ENCODE data around the gene MEIKIN.

DNA sequence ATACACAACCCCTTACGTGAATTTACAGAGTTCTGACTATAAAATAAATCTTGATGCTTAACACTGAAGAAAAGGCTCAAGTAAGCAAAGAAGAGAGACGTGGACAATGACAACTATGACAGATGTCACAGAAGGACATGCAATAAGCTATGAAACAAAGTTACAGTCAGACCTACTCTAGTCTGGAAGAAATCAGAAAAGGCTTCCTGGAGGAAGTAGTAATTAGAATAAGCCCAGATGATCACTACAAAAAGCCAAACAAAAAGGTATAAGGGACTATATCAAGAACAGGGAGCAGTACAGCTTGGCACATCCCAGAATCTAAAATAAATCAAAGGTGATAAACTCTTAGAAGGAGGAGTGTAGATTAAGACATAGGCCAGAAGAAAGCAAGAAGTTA, 154.9 kb downstream of the MEIKIN start:
- TF ChIP-seq, protein P1, sequence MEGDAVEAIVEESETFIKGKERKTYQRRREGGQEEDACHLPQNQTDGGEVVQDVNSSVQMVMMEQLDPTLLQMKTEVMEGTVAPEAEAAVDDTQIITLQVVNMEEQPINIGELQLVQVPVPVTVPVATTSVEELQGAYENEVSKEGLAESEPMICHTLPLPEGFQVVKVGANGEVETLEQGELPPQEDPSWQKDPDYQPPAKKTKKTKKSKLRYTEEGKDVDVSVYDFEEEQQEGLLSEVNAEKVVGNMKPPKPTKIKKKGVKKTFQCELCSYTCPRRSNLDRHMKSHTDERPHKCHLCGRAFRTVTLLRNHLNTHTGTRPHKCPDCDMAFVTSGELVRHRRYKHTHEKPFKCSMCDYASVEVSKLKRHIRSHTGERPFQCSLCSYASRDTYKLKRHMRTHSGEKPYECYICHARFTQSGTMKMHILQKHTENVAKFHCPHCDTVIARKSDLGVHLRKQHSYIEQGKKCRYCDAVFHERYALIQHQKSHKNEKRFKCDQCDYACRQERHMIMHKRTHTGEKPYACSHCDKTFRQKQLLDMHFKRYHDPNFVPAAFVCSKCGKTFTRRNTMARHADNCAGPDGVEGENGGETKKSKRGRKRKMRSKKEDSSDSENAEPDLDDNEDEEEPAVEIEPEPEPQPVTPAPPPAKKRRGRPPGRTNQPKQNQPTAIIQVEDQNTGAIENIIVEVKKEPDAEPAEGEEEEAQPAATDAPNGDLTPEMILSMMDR (IDR thresholded peaks at IDR 0.05; ENCODE audit: borderline replicate concordance, extremely low read depth, low read length, poor library complexity, severe bottlenecking), result no peak
- TF ChIP-seq EZH2 (IDR thresholded peaks at IDR 0.05; ENCODE audit: borderline replicate concordance, low read depth, low read length, severe bottlenecking), result no peak

All from DND-41 (cell line).